ENCODE measurements around the gene ANKRD39.

DNA sequence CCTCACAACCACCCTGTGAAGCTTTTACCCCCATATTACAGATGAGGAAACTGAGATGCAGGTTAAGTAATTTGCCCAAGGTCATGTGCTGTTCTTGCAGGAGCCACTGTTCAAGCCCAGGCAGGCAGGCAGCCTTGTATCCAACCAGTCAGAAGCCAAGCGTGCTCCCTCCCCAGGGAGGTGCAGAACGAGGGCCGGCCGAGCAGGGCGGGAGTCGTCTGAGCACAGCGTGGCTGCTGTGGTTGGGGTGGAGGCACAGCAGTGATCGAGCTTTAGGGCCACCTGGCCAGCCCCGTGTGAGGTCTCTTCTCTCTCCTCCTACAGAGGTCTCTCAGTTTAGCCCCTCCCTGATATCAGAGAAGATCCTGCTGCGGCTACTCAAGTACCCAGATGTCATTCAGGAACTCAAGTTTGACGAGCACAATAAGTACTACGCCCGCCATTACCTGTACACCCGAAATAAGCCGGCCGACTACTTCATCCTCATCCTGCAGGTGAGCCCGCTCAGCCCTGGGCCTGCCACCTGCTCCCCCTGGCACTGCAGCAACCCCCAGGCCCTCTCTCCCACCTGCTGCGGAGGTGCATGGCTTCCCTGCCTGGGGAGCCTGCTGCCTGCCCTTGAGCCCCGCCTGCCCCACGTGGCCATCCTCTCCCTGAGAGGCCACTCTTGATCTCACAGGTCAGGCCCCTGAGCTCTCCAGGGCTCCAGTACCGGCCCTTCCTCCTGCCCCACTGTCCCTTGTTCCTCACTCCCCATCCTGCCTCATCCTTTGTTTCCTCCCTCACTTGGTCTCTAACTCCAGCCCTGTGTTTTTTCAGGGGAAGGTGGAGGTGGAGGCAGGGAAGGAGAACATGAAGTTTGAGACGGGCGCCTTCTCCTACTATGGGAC lies 58.8 kb downstream of the ANKRD39 start:
- TF ChIP-seq, protein P1, sequence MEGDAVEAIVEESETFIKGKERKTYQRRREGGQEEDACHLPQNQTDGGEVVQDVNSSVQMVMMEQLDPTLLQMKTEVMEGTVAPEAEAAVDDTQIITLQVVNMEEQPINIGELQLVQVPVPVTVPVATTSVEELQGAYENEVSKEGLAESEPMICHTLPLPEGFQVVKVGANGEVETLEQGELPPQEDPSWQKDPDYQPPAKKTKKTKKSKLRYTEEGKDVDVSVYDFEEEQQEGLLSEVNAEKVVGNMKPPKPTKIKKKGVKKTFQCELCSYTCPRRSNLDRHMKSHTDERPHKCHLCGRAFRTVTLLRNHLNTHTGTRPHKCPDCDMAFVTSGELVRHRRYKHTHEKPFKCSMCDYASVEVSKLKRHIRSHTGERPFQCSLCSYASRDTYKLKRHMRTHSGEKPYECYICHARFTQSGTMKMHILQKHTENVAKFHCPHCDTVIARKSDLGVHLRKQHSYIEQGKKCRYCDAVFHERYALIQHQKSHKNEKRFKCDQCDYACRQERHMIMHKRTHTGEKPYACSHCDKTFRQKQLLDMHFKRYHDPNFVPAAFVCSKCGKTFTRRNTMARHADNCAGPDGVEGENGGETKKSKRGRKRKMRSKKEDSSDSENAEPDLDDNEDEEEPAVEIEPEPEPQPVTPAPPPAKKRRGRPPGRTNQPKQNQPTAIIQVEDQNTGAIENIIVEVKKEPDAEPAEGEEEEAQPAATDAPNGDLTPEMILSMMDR (IDR thresholded peaks at IDR 0.05; ENCODE audit: low read depth, low read length, missing input control) = no peak
- TF ChIP-seq TAF1 (conservative IDR thresholded peaks at IDR 0.05) (no peak), GABPA (IDR thresholded peaks at IDR 0.05 in 1 of 2, conservative IDR thresholded peaks at IDR 0.05 in 1 of 2) (no peak), JUND (IDR thresholded peaks at IDR 0.05) (no peak), RAD21 (IDR thresholded peaks at IDR 0.05) (no peak), EGR1 (IDR thresholded peaks at IDR 0.05; ENCODE audit: low read depth in 2 of 2) (no peak)
- TF ChIP-seq, protein P2, sequence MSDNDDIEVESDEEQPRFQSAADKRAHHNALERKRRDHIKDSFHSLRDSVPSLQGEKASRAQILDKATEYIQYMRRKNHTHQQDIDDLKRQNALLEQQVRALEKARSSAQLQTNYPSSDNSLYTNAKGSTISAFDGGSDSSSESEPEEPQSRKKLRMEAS (IDR thresholded peaks at IDR 0.05) = no peak
